ENCODE results near the gene TLL1.

GRCh38 chr4:166087569-166087968, 214.5 kb downstream of the TLL1 start:
- TF ChIP-seq CTCF (conservative IDR thresholded peaks at IDR 0.05; ENCODE audit: low read depth in 2 of 2) (no peak), EZH2 (IDR thresholded peaks at IDR 0.05; ENCODE audit: low read depth, unreplicated experiment) (no peak), POLR2AphosphoS5 (IDR thresholded peaks at IDR 0.05; ENCODE audit: low read depth) (no peak), EZH2phosphoT487 (IDR thresholded peaks at IDR 0.05; ENCODE audit: unreplicated experiment) (no peak), REST (IDR thresholded peaks at IDR 0.05; ENCODE audit: unreplicated experiment) (no peak)

Data from GM23338 (cell line).